Measurements from ENCODE around the gene AGAP9. TPM values are rescaled to one million over a fixed set of nuclear protein-coding genes. Genes with fewer than 3 reads are reported as not detected.

AGAP9 gene
- total RNA-seq (2022; extraction: Qiagen RNA extraction; ENCODE audit: low read depth): 8.4 to 9.7 TPM (median 9.1 TPM) in 5 replicates

GRCh38 chr10:47523475-47523874 lies at the start of gene AGAP9:
TSS of gene AGAP9 (minus strand) at chr10:47523638. CDS start at chr10:47523526, 112 bp downstream.

GRCh38 chr10:47491600-47491999 lies 31.8 kb downstream of the AGAP9 start, which contains the start of gene FAM25G:
TSS of gene FAM25G (minus strand) at chr10:47491700. CDS start at chr10:47491674, 26 bp downstream.

GRCh38 chr10:47483923-47484322 lies 39.5 kb downstream of the AGAP9 start, which contains the start of gene ANXA8:
TSS of gene ANXA8 (minus strand) at chr10:47484115. CDS start at chr10:47483933, 182 bp downstream.

Other genes starting within 250 kb of the AGAP9 start
- gene GDF10, start 223.4 kb downstream of the AGAP9 start, total RNA-seq (2022; extraction: Qiagen RNA extraction; ENCODE audit: low read depth): 0.06 to 0.22 TPM (median 0.07 TPM) in 4 of 5 replicates, not detected in the other
- not detected in 5 replicates for gene GDF2, start 201.2 kb downstream of the AGAP9 start, total RNA-seq (2022; extraction: Qiagen RNA extraction; ENCODE audit: low read depth)
- gene RBP3, start 175.3 kb downstream of the AGAP9 start, total RNA-seq (2022; extraction: Qiagen RNA extraction; ENCODE audit: low read depth): not detected in 5 replicates
- gene ZNF488, start 139.3 kb downstream of the AGAP9 start, total RNA-seq (2022; extraction: Qiagen RNA extraction; ENCODE audit: low read depth): 9.7 to 13.1 TPM (median 11.6 TPM) in 5 replicates
- 30.3 to 42.6 TPM (median 35.9 TPM) in 5 replicates for gene ANXA8, start 39.5 kb downstream of the AGAP9 start, total RNA-seq (2022; extraction: Qiagen RNA extraction; ENCODE audit: low read depth)
- gene FAM25G, start 31.9 kb downstream of the AGAP9 start, total RNA-seq (2022; extraction: Qiagen RNA extraction; ENCODE audit: low read depth): 1.3 to 2.7 TPM in 2 of 5 replicates, not detected in the others
- 2.5 to 3.9 TPM (median 2.8 TPM) in 5 replicates for gene SYT15B, start 240.0 kb upstream of the AGAP9 start, total RNA-seq (2022; extraction: Qiagen RNA extraction; ENCODE audit: low read depth)

All from A549 treated with GW870086 at 1 μM for 4 hours (cell line).